Neural cell (in vitro differentiated cells): ENCODE measurements around the gene FKBP2. TPM values are rescaled to one million over a fixed set of nuclear protein-coding genes. Genes with fewer than 3 reads are reported as not detected.
A peak's percentile ranks its signal among the peaks of the same experiment; 100 is the strongest.

Experiments
- H2AFZ ChIP-seq: fragments of 200-600, 300-800 bp; sonication (generic), shearing (Covaris generic); 2 replicates; pipeline ENCODE4 v1.6.0; 2014; ENCODE audit warnings: low read depth, mild to moderate bottlenecking, antibody characterized with exemption, low read length, moderate library complexity
- H3F3A ChIP-seq: fragments of 200-600 bp; shearing (Covaris generic); 2 replicates; pipeline ENCODE4 v1.6.1; 2016; ENCODE audit warnings: mild to moderate bottlenecking, moderate library complexity, mixed read lengths, antibody characterized with exemption, low read length; ENCODE audit not compliant: insufficient read depth, poor library complexity, severe bottlenecking
- H3K27ac ChIP-seq: fragments of 200-600, 300-800 bp; sonication (generic), shearing (Covaris generic); 2 replicates; pipeline ENCODE4 v1.5.1; 2014; ENCODE audit warnings: mild to moderate bottlenecking, low read length, moderate library complexity
- H3K27me3 ChIP-seq: fragments of 300-800, 200-600 bp; sonication (generic), shearing (Covaris generic); 2 replicates; pipeline ENCODE4 v1.6.0; 2014; ENCODE audit warnings: mild to moderate bottlenecking, low read depth, low read length, moderate library complexity; ENCODE audit not compliant: insufficient read depth
- H3K36me3 ChIP-seq: fragments of 300-800, 200-600 bp; sonication (generic), shearing (Covaris generic); 2 replicates; pipeline ENCODE4 v1.5.1; 2014; ENCODE audit warnings: mild to moderate bottlenecking, antibody characterized with exemption, low read length, moderate library complexity; ENCODE audit not compliant: insufficient read depth
- H3K4me2 ChIP-seq: fragments of 300-800, 200-600 bp; sonication (generic), shearing (Covaris generic); 2 replicates; pipeline ENCODE4 v1.6.0; 2014; ENCODE audit warnings: mild to moderate bottlenecking, low read length
- H3K4me3 ChIP-seq: fragments of 300-800, 200-600 bp; sonication (generic), shearing (Covaris generic); 2 replicates; pipeline ENCODE4 v1.5.1; 2014; ENCODE audit warnings: mild to moderate bottlenecking, low read length, moderate library complexity
- H3K79me2 ChIP-seq: fragments of 200-600 bp; shearing (Covaris generic); replicated peaks from 2 replicates; pipeline ENCODE4 v1.6.0; 2014; ENCODE audit warnings: mild to moderate bottlenecking, low read length, moderate library complexity; ENCODE audit not compliant: insufficient read depth
- H3K9ac ChIP-seq: fragments of 300-800, 200-600 bp; sonication (generic), shearing (Covaris generic); 2 replicates; pipeline ENCODE4 v1.6.1; 2016; ENCODE audit warnings: mild to moderate bottlenecking, low read length, mixed read lengths
- H3K9me2 ChIP-seq: fragments of 200-600 bp; shearing (Covaris generic); 2 replicates; pipeline ENCODE4 v1.6.1; 2016; ENCODE audit warnings: mild to moderate bottlenecking, low read length, mixed read lengths; ENCODE audit not compliant: insufficient read depth
- H3K9me3 ChIP-seq: fragments of 200-600, 300-800 bp; sonication (generic), shearing (Covaris generic); 2 replicates; pipeline ENCODE4 v1.6.1; 2016; ENCODE audit warnings: mild to moderate bottlenecking, mixed run types, low read length, moderate library complexity, mixed read lengths
- H4K20me1 ChIP-seq: fragments of 200-600 bp; shearing (Covaris generic); 2 replicates; pipeline ENCODE4 v1.6.1; 2016; ENCODE audit warnings: mild to moderate bottlenecking, mixed run types; ENCODE audit not compliant: insufficient read depth
- CTCF ChIP-seq: fragments of 450-650 bp; IDR thresholded peaks from 2 replicates; pipeline ENCODE4 v1.5.1; 2014; ENCODE audit warnings: antibody characterized with exemption, mild to moderate bottlenecking, moderate library complexity; ENCODE audit not compliant: poor library complexity, severe bottlenecking
- EP300 ChIP-seq: fragments of 450-650 bp; conservative IDR thresholded peaks from 2 replicates; pipeline ENCODE4 v1.6.1; 2014; ENCODE audit warnings: antibody characterized with exemption, mild to moderate bottlenecking, moderate library complexity; ENCODE audit not compliant: poor library complexity, severe bottlenecking
- EZH2 ChIP-seq: fragments of 200-600, 300-800 bp; shearing (Covaris generic), sonication (generic); IDR thresholded peaks from 2 replicates; pipeline ENCODE4 v1.6.1; 2014; ENCODE audit warnings: antibody characterized with exemption, low read length, borderline replicate concordance, mild to moderate bottlenecking; ENCODE audit not compliant: insufficient read depth, poor library complexity, severe bottlenecking
- MXI1 ChIP-seq: fragments of 450-650 bp; conservative IDR thresholded peaks from 2 replicates; pipeline ENCODE4 v1.6.1; 2014; ENCODE audit warnings: antibody characterized with exemption, mild to moderate bottlenecking; ENCODE audit not compliant: poor library complexity, severe bottlenecking
- POLR2AphosphoS5 ChIP-seq: IDR thresholded peaks from 2 replicates; pipeline ENCODE4 v1.6.1; 2012
- RAD21 ChIP-seq: fragments of 450-650 bp; conservative IDR thresholded peaks from 2 replicates; pipeline ENCODE4 v1.6.1; 2014; ENCODE audit warnings: antibody characterized with exemption, mild to moderate bottlenecking, moderate library complexity
- REST ChIP-seq: IDR thresholded peaks from 2 replicates; pipeline ENCODE4 v1.6.1; 2012; ENCODE audit warnings: borderline replicate concordance
- SMC3 ChIP-seq: fragments of 450-650 bp; conservative IDR thresholded peaks from 2 replicates; pipeline ENCODE4 v1.6.1; 2014; ENCODE audit warnings: antibody characterized with exemption, mild to moderate bottlenecking, moderate library complexity; ENCODE audit not compliant: poor library complexity
- TAF1 ChIP-seq: IDR thresholded peaks from 2 replicates; pipeline ENCODE4 v1.6.1; 2012; ENCODE audit warnings: low read depth
- polyA plus RNA-seq: library from polyadenylated mRNA; depleted of rRNA; stranded (reverse); fragments of >200 nt; gene quantifications from 2 replicates; pipeline ENCODE4 v1.2.3, GENCODE V29; 2014

FKBP2 gene
- polyA plus RNA-seq, 1 donor from 2014 or later = 47.4 TPM

- Histone ChIP-seq H3K9me2 (no peaks in the 10 kb centered on the region), H3F3A (no peaks in the 10 kb centered on the region), H3K79me2 (peaks cover 11% of the 10 kb centered on the region), H3K4me2 (no peak overlapping the region), H3K9me3 (no peaks in the 10 kb centered on the region), H3K4me3 (peak overlapping the region; percentile 90), H3K27ac (no peak overlapping the region), H3K27me3 (peaks cover 34% of the 10 kb centered on the region), H3K36me3 (no peaks in the 10 kb centered on the region), H4K20me1 (no peaks in the 10 kb centered on the region), H2AFZ (no peak overlapping the region), H3K9ac (no peak overlapping the region)
- TF ChIP-seq CTCF = no peak
Measured at GRCh38 chr11:64287676-64288352, 46.9 kb downstream of the FKBP2 start.

GRCh38 chr11:64288353-64288750, 47.5 kb downstream of the FKBP2 start:
- Histone ChIP-seq H3K9ac (no peak overlapping the region), H2AFZ (no peak overlapping the region), H4K20me1 (no peaks in the 10 kb centered on the region), H3K9me3 (no peaks in the 10 kb centered on the region), H3K27ac (no peak overlapping the region), H3K27me3 (peaks cover 39% of the 10 kb centered on the region), H3K79me2 (peaks cover 9% of the 10 kb centered on the region), H3K9me2 (no peaks in the 10 kb centered on the region), H3K4me2 (no peak overlapping the region), H3K4me3 (peak overlapping the region; percentile 90), H3K36me3 (no peaks in the 10 kb centered on the region), H3F3A (no peaks in the 10 kb centered on the region)
- no peak for TF ChIP-seq TAF1
- no peak for TF ChIP-seq MXI1
- no peak for TF ChIP-seq SMC3
- TF ChIP-seq RAD21 = no peak
- TF ChIP-seq EZH2 = no peak
- TF ChIP-seq REST = no peak
- TF ChIP-seq POLR2AphosphoS5 = no peak
- TF ChIP-seq EP300 = no peak
- no peak for TF ChIP-seq CTCF
